ENCODE results near the gene TGM2.

GRCh38 chr20:38190166-38190565 lies 25.1 kb upstream of the TGM2 start:
- TF ChIP-seq POLR2A (IDR thresholded peaks at IDR 0.05; ENCODE audit: low read depth) (no peak), CTCF (IDR thresholded peaks at IDR 0.05) (no peak)

Measured in esophagus muscularis mucosa (tissue), 3 donors.